RWPE1 (cell line): ENCODE results near the gene POLD2.

Experiments used
- CTCF ChIA-PET: fragments of 350-600 bp; sonication (Branson Sonifier 250); formaldehyde crosslinking; extraction: SDS; loops from one replicate; lab custom pipeline; 2021; lab: Yijun Ruan, JAX
- POLR2A ChIA-PET: fragments of 400-600 bp; formaldehyde crosslinking; extraction: SDS; loops from one replicate; lab custom pipeline; 2020; ENCODE audit warnings: antibody characterized with exemption; ENCODE audit not compliant: low non-redundant PET; lab: Yijun Ruan, JAX
- DNase-seq: peaks from one replicate; pipeline ENCODE4 v3.0.0; 2012; ENCODE audit warnings: low spot score
- H3K27ac ChIP-seq: fragments of 450-650 bp; 2 replicates; pipeline ENCODE4 v1.5.1; 2017
- TF ChIP-seq, protein P1 (sequence below): fragments of 450-650 bp; conservative IDR thresholded peaks from 2 replicates; pipeline ENCODE4 v1.5.1; 2017; ENCODE audit warnings: low read depth, mild to moderate bottlenecking

POLD2 gene

DNA sequence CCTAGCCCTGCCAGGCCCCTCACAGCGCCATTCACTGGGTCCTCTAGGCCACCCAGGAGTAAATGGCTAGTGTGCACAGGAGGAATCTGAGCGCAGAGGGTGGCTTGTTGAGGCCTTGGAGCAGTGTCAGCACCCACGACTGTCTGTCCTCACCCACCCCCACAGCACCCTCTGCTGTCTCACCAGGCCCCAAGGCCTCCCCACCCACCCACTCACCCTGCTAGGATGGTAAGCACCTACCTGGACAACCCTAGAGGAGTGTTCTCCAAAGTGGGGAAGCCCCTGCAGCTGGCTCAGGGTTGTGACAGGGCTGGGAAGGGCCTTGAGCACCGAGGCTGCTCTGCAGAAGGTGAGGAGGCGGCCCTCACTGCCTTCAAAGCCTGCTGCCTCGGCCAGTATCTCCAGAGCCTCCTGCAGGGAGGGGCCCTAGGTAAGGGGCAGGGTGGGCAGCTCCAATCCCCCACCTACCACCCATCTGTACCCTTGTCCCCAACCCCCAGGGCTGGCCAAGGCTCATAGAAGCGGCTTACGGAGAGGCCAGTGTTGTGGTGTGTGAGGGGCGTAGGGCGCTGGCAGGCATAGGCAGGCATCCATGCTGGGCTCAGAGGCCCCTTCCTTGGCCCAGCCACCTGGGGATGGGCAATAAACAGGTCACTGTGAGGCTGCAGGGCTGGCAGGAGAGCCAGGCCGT is 43.9 kb downstream of the POLD2 start:
- CTCF ChIA-PET, result no interaction called here

DNA sequence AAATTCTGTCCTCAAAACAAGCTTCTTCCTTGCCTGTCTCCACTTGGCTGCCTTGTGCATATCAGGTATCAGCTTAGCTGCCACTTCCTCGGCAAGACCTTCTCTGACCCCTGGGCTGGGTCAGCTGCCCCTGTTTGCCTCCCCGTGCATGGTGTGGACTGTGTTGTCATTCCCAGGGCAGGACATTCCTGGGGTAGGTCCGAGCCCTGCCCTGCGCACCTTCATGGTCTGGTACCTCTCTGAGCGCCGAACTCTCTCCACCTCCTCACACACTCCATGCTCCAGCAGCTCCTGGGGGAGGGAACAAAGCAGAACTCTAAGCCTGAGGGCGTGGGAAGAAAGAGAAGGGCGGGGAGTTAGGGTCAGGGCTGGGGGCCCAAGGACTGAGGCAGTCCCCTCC is 44.8 kb downstream of the POLD2 start:
- no peak for DNase-seq
- ChIA-PET POLR2A (no interaction called here), CTCF (no interaction called here)
- peak overlapping the region; percentile 94 for H3K27ac ChIP-seq
- TF ChIP-seq, protein P1, sequence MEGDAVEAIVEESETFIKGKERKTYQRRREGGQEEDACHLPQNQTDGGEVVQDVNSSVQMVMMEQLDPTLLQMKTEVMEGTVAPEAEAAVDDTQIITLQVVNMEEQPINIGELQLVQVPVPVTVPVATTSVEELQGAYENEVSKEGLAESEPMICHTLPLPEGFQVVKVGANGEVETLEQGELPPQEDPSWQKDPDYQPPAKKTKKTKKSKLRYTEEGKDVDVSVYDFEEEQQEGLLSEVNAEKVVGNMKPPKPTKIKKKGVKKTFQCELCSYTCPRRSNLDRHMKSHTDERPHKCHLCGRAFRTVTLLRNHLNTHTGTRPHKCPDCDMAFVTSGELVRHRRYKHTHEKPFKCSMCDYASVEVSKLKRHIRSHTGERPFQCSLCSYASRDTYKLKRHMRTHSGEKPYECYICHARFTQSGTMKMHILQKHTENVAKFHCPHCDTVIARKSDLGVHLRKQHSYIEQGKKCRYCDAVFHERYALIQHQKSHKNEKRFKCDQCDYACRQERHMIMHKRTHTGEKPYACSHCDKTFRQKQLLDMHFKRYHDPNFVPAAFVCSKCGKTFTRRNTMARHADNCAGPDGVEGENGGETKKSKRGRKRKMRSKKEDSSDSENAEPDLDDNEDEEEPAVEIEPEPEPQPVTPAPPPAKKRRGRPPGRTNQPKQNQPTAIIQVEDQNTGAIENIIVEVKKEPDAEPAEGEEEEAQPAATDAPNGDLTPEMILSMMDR, result no peak

More for the DNA sequence above, 43.9 kb downstream of the POLD2 start:
- POLR2A ChIA-PET, result interaction anchor here (0.6 kb wide), 1 partner anchor 47 kb away, joined by 4 read pairs; no protein-coding TSS in a partner anchor
- TF ChIP-seq, protein P1, result no peak
- DNase-seq, result no peak
- H3K27ac ChIP-seq, result peak overlapping the region; percentile 94

DNA sequence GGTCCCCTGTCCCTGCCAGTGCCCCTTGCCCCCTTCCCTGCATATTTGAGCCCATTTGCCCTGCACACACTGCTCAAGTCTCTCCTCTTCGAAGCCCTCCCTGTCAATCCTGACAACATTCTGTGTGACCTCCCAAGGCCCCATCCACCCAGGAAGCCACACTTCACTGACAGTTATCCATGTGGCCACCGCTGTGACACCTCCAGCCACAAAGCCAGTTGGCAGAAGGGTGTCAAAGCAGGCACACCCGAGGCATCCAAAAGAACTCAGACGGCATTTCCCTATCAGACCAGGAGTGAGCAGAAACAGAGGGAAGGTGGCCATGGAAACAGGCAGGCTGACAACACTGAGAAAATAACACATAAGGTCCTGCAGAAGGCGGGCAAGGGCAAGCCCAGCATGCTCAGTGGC is 45.7 kb downstream of the POLD2 start:
- TF ChIP-seq, protein P1, result no peak
- H3K27ac ChIP-seq, result peak overlapping the region; percentile 94
- DNase-seq, result no peak
- ChIA-PET CTCF (no interaction called here), POLR2A (no interaction called here)

DNA sequence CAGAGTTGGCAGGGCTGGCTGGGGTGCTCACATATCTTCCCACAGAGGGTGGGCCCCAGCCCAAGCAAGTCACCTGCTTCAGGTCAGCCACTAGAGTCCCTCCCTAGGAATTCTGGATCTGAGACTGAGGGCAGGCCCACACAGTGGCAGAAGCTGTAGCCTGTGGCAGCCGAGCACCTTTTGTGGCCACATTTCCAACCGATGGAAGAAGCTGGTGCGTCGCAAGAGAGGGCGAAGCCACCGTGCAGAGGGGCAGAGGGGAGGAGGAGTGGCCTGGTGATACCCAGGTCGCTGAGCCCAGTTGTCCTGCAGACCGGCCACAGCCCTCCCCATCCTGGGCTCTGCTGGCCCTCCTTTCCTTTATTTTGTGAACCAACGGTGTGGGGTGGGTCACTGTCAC is 46.3 kb downstream of the POLD2 start:
- CTCF ChIA-PET, result no interaction called here
- POLR2A ChIA-PET, result no interaction called here
- DNase-seq, result no peak
- peak overlapping the region; percentile 94 for H3K27ac ChIP-seq
- TF ChIP-seq, protein P1, result no peak

DNA sequence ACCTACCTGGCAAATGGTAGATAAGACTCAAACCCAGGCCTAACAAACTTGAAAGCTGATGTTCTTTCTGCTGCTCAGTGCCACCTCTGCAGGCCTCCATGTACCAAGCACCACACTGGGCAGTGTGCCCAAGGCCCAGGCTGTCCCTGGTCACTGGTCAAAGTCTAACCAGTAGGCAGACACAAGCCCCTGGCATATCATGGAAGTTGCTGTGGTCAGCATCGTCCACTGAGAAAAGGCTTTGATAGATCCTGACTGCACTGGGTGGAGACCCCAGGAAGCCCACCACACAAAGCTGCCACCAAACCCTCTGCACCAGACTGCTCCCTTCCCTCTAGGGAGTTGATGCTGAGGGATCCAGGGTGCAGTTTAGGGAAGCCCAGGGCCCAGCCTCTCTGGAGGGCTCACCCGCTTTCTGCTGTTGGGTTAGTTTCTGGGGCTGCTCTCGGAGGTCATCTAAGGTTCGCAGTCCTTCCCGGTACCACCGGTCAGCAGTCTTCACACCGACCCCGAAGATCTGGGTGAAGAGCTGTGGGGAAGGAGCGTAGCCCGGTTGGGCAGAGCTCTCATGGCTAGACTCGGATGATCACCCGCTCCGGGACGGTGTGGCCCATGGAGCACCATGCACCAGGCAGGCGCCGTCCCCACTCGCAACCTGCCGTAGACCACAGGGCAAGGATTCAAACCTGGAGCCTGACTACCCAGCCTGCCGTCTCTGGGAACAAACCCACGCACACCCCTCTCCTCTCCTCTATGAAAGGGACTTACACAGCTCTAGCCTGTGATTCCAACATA is 47.0 kb downstream of the POLD2 start:
- peak overlapping the region; percentile 94 for H3K27ac ChIP-seq
- TF ChIP-seq, protein P1, result no peak
- ChIA-PET POLR2A (interaction anchor here (0.6 kb wide), 1 partner anchor 12 kb away, joined by 6 read pairs; no protein-coding TSS in a partner anchor), CTCF (no interaction called here)
- DNase-seq, result no peak

DNA sequence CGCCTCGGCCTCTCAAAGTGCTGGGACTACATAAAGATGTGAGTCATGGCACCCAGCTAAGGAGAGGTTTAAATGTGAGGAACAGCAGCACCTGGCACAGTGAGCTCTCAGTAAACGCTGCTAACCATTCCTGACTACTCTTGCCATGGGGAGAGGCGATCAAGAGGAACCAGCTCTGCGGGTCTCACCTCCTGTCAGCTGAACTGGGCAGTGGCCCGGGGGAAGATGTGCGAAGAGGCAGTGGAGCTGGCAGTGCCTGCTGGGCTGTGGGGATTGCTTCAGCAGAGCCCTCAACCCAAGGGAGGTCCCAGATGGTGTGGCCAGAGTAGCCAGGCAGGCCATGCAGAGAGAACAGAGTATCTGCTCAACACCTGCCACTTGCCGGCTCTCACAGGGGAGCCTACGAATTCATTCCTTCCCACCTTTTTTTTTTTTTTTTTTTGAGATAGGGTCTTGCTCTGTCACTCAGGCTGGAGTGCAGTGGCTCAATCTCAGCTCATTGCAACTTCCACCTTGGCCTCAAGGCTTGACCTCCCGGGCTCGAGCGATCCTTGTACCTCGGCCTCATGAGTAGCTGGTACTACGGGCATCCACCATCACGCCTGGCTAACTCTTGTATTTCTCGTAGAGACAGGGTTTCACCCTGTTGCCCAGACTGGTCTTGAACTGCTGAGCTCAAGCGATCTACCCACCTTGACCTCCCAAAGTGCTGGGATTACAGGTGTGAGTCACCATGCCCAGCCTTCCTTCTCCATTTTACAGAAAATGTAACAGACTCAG is 47.9 kb downstream of the POLD2 start:
- no peak for DNase-seq
- H3K27ac ChIP-seq, result peak overlapping the region; percentile 94
- POLR2A ChIA-PET, result interaction anchor here (0.6 kb wide), 1 partner anchor 13 kb away, joined by 6 read pairs; no protein-coding TSS in a partner anchor
- CTCF ChIA-PET, result no interaction called here
- TF ChIP-seq, protein P1, result no peak
